ENCODE data around the gene DCT. TPM values are rescaled to one million over a fixed set of nuclear protein-coding genes. Genes with fewer than 3 reads are reported as not detected.

Gene DCT
- total and polyA plus RNA-seq, 8 donors = 0.06 to 0.83 (median 0.26) TPM

GRCh38 chr13:94480672-94481145 is 1.2 kb upstream of the DCT start:
- no peaks in the 10 kb centered on the region for H3K9me3 ChIP-seq
- no peak for FAIRE-seq
- ATAC-seq = peak in 2 of 4 donors; percentile 35 to 45
- no peaks in the 10 kb centered on the region for H3K27me3 ChIP-seq
- no peak overlapping the region for H3K4me3 ChIP-seq
- intact Hi-C loops (cut with DNase I) = no loop called here
- 71 to 85% methylated on average over 3 of the region's 3 CpGs for WGBS, 2 donors
- no peaks in the 10 kb centered on the region for H3K4me1 ChIP-seq
- no peaks in the 10 kb centered on the region for H3K36me3 ChIP-seq
- TF ChIP-seq, protein P1, sequence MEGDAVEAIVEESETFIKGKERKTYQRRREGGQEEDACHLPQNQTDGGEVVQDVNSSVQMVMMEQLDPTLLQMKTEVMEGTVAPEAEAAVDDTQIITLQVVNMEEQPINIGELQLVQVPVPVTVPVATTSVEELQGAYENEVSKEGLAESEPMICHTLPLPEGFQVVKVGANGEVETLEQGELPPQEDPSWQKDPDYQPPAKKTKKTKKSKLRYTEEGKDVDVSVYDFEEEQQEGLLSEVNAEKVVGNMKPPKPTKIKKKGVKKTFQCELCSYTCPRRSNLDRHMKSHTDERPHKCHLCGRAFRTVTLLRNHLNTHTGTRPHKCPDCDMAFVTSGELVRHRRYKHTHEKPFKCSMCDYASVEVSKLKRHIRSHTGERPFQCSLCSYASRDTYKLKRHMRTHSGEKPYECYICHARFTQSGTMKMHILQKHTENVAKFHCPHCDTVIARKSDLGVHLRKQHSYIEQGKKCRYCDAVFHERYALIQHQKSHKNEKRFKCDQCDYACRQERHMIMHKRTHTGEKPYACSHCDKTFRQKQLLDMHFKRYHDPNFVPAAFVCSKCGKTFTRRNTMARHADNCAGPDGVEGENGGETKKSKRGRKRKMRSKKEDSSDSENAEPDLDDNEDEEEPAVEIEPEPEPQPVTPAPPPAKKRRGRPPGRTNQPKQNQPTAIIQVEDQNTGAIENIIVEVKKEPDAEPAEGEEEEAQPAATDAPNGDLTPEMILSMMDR (IDR thresholded peaks at IDR 0.05) = no peak
- H3K27ac ChIP-seq = no peak overlapping the region
- DNase-seq = no peak

DNA sequence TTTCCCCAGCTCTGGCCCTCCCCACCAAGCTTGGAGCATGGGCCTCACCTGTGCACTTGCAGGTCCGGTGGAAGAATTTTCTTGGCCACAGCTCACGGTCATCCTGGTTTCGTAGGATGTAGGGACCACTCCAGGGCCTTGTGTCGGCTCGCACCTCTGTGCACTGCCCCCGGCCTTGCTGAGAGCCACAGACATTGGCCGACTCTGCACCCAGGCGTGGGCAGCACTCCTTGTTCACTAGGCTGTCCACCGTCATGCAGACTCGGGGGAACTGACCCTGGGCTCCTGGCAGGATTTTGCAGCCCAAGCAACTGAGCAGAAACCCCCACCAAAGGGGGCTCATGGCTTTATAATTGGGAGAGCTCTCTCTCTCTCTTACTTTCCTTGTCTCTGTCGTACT is 569 bp downstream of the DCT start:
- TF ChIP-seq, protein P1 (IDR thresholded peaks at IDR 0.05) = no peak
- Histone ChIP-seq H3K27me3 (no peaks in the 10 kb centered on the region), H3K4me3 (no peak overlapping the region), H3K9me3 (no peaks in the 10 kb centered on the region), H3K36me3 (no peaks in the 10 kb centered on the region), H3K27ac (no peak overlapping the region), H3K4me1 (no peaks in the 10 kb centered on the region)
- peak in 1 of 6 donors; percentile 34 for DNase-seq
- WGBS, 2 donors = 79 to 82% methylated on average over 11 of the region's 11 CpGs
- no peak for ATAC-seq
- intact Hi-C loops (cut with DNase I) = no loop called here
- FAIRE-seq = no peak

- no peak for ATAC-seq
- 83 to 86% methylated on average over 2 of the region's 2 CpGs for WGBS, 2 donors
These were observed 9.4 kb downstream of the DCT start for GRCh38 chr13:94470126-94470525.

GRCh38 chr13:94464771-94465170 is 14.7 kb downstream of the DCT start:
- ATAC-seq (no peak), FAIRE-seq (no peak), DNase-seq (no peak)
- 94 to 95% methylated on average over 1 of the region's 1 CpG for WGBS, 2 donors
- H3K9me3 ChIP-seq = no peaks in the 10 kb centered on the region
- intact Hi-C loops (cut with DNase I) = no loop called here
- H3K27ac ChIP-seq = no peak overlapping the region
- no peaks in the 10 kb centered on the region for H3K4me1 ChIP-seq
- H3K36me3 ChIP-seq = no peaks in the 10 kb centered on the region
- TF ChIP-seq, protein P1 (IDR thresholded peaks at IDR 0.05) = no peak
- no peak overlapping the region for H3K4me3 ChIP-seq
- no peaks in the 10 kb centered on the region for H3K27me3 ChIP-seq

More at GRCh38 chr13:94470126-94470525, 9.4 kb downstream of the DCT start:
- intact Hi-C loops (cut with DNase I) = no loop called here
- H3K4me3 ChIP-seq = no peak overlapping the region
- no peaks in the 10 kb centered on the region for H3K4me1 ChIP-seq
- no peaks in the 10 kb centered on the region for H3K9me3 ChIP-seq
- TF ChIP-seq, protein P1 (IDR thresholded peaks at IDR 0.05) = no peak
- H3K27ac ChIP-seq = no peak overlapping the region
- DNase-seq (no peak), FAIRE-seq (no peak)
- H3K36me3 ChIP-seq = no peaks in the 10 kb centered on the region
- no peaks in the 10 kb centered on the region for H3K27me3 ChIP-seq

- intact Hi-C loops (cut with DNase I) = no loop called here
- no peak for ATAC-seq
- Histone ChIP-seq H3K9me3 (no peaks in the 10 kb centered on the region), H3K27ac (no peak overlapping the region), H3K4me1 (no peaks in the 10 kb centered on the region), H3K4me3 (no peak overlapping the region), H3K27me3 (no peaks in the 10 kb centered on the region), H3K36me3 (no peaks in the 10 kb centered on the region)
- no peak for DNase-seq
- TF ChIP-seq, protein P1 (IDR thresholded peaks at IDR 0.05) = no peak
- FAIRE-seq = no peak
- 81 to 86% methylated on average over 6 of the region's 6 CpGs for WGBS, 2 donors
These were observed 16.8 kb downstream of the DCT start for GRCh38 chr13:94462670-94463069.
